HL-60/S4 (cell line): Measurements from ENCODE around the gene TMEM94.
"Not testable (repeated sequence)": the region's sequence is repeated elsewhere in the genome, so short reads cannot be mapped to it uniquely, and the experiment has no call there.

Experiments
- in situ Hi-C: fragments of 300-500 bp; cut with MboI; formaldehyde crosslinking; loops from 2 replicates; pipeline ENCODE4 v1.14.3; 2022; ENCODE audit warnings: low sequenced_read_pairs

The TMEM94 gene

GRCh38 chr17:75456417-75457046 is at the start of gene TMEM94:
TMEM94 (plus strand) TSS chr17:75456635; CDS start chr17:75471906, 15,271 bp downstream.
- in situ Hi-C loops, result no loop called here

- in situ Hi-C loops, result no loop called here
These were observed 48.6 kb upstream of the TMEM94 start for GRCh38 chr17:75407655-75408352.

DNA sequence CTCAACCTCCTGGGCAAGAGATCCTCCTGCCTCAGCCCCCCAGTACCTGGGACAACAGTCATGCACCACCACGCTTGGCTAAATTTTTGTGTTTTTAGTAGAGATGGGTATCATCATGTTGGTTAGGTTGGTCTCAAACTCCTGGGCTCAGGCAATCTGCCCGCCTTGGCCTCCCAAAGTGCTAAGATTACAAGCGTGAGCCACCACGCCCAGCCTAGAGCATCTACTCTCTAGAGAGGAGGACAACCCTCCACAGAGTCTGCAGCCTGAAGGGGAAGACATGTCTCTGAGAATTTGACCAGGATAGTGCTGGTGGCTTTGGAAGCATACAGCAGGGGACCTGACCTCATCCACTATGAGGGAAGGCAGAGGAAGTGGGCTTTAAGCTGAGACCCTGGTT is 46.3 kb upstream of the TMEM94 start:
- in situ Hi-C loops, result loop anchor here (5.0 kb wide), 2 partner anchors 88 to 118 kb away; no protein-coding TSS in a partner anchor

DNA sequence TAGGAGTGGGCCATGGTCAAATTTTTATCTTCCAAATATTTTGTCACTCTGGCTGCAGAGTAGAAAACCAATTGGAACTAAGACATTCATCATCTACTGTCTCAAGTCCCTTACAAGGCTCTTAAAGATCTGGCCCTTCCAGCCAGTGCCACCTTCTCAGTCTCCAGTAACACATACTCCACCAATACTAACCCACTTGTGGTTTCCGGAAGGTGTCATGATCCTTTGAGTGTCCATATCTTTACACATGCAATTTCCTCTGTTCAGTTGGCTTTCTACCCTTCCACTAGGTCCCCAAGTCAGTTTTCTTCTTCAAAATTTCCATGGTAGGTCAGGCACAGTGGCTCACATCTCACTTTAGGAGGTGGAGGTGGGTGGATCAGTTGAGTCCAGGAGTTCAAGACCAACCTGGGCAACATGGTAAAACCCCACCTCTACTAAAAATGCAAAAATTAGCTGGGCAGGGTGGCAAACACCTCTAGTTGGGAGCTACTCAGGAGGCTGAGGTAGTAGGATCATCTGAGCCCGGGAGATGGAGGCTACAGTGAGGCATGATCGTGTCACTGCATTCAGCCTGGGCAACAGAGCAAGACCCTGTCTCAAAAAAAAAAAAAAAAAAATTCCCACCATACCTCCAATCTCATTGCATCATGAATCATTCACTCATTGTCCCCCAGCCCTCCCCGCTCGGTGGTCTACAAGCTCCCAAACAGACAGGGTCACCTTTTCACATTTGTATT is 44.9 kb upstream of the TMEM94 start:
- in situ Hi-C loops, result loop anchor here (5.0 kb wide), 2 partner anchors 89 to 119 kb away; no protein-coding TSS in a partner anchor

- in situ Hi-C loops, result loop anchor here (5.0 kb wide), 2 partner anchors 90 to 120 kb away; no protein-coding TSS in a partner anchor
These were observed 43.7 kb upstream of the TMEM94 start for GRCh38 chr17:75412455-75413317.

DNA sequence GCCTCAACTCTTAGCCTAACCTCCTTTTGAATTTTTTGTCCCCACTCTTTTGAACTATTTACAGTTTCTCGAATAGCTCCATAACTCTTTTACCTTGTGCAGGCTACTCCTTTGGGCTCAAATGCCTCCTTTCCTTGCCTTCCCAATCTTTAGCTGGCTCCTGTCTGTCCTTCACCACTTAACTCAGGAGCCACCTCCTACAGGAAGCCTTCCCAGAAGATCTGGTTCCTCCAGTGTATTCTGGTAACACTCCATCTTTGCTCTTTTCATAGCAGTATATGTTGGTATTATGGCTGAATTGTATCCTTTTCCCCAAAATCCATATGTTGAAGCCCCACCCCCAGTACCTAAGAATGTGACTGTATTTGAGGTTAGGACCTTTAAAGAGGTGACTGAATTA is 41.9 kb upstream of the TMEM94 start:
- in situ Hi-C loops, result loop anchor here (5.0 kb wide), 2 partner anchors 92 to 122 kb away; no protein-coding TSS in a partner anchor

DNA sequence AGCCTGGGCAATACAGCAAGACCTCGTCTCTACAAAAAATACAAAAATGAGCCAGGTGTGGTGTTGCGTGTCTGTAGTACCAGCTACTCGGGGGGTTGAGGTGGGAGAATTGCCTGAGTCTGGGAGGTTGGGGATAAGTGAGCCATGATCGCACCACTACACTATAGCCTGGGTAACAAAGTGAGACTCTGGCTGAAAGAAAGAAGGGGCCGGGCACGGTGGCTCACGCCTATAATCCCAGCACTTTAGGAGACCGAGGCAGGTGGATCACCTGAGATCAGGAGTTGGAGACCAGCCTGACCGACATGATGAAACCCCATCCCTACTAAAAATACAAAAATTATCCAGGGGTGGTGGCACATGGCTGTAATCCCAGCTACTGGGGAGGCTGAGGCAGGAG is 40.4 kb upstream of the TMEM94 start:
- in situ Hi-C loops, result no loop called here

- in situ Hi-C loops, result no loop called here
These were observed 39.3 kb upstream of the TMEM94 start for GRCh38 chr17:75417054-75417580.

- in situ Hi-C loops, result no loop called here
These were observed 37.9 kb upstream of the TMEM94 start for GRCh38 chr17:75418531-75418930.

- in situ Hi-C loops, result loop anchor here (10.0 kb wide), 1 partner anchor 316 kb away; no protein-coding TSS in a partner anchor
These were observed 27.6 kb upstream of the TMEM94 start for GRCh38 chr17:75428543-75429469.

DNA sequence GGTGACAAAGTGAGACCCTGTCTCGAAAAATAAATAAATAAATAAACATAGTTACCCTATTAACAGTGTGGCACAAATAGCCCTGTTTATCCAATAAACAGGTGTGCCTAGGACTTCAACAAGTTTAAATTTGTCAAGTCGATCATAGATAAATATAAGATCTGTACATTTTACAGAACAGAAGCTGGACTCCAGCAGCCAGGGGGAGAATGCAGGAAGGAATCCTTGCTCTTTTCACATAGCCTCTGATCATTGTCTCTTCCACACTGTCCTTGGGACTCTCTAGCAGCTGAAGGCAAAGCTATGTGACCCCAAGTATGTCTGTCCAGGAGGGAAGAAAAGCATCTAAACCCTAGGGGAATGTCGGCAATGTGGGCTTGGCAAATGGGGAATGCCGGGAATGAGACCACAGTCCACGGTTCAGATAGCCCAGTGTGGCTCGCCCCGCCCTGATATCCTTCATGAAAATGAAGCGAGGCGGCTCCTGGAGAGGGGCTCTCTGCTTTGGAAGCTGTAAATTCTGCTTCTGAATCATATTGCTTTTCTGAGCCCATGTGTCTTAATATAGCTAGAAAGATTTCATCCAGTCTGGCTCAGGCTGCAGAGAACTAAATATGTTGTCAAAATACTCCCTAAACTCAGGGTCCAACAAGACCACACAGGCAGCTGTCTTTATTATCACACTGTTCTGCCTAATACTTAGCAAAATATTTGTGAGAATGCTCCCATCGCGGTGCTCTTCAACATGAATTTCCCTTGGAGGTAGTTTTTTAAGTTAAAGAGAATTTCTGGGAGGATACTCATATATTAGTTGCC is 26.1 kb upstream of the TMEM94 start:
- in situ Hi-C loops, result no loop called here

DNA sequence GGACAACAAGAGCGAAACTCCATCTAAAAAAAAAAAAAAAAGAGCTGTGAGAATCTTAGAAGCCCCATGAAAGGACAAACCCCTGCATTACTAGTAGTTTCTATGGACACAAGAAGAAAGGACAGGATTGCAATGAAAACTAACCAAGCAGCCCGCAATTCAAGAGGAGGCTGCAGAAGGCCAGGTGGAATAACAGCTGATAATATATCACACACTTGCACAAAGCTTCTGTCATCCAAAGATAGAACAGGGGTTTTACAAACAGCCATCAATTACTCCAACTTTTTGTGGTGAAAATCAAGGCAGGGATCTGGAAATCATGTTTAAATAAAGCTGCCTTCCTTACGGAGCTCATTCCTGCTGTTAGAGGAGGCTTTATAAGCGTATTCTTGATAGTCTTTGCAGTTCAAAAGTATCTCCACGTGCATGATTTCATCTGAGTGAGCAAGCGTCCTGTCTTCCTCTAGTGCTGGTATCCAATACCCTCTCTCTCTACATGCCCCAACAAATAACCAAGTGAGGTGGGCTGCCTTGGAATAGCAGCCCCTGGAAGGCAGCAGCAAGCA is 23.1 kb upstream of the TMEM94 start:
- in situ Hi-C loops, result no loop called here

DNA sequence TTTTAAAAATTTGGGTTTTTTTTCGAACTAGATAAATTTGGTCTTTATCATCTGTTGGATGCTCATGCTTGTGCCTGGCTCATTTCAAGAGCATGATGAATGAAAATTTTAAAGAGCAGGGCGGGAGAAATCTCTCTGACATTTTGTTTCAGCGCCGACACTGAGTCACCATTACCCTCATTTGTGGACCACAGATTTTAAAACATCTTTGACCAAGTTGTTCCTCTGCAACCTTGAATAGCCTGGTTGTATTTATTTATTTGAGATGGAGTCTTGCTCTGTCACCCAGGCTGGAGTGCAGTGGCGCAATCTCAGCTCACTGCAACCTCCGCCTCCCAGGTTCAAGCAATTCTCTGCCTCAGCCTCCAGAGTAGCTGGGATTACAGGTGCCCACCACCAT is 22.0 kb upstream of the TMEM94 start:
- in situ Hi-C loops, result not testable (repeated sequence)

DNA sequence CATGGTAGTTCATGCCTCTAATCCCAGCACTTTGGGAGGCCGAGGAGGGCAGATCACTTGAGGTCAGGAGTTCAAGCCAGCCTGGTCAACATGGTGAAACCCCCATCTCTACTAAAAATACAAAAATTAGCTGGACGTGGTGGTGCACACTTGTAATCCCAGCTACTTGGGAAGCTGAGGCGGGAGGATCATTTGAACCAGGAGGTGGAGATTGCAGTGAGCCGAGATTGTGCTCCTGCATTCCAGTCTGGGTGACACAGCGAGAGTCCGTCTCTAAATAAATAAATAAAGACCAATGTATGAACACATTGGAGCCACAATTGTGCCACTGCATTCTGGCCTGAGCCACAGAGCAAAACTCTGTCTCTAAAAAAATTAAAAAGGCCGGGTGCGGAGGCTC is 19.0 kb upstream of the TMEM94 start:
- in situ Hi-C loops, result not testable (repeated sequence)

DNA sequence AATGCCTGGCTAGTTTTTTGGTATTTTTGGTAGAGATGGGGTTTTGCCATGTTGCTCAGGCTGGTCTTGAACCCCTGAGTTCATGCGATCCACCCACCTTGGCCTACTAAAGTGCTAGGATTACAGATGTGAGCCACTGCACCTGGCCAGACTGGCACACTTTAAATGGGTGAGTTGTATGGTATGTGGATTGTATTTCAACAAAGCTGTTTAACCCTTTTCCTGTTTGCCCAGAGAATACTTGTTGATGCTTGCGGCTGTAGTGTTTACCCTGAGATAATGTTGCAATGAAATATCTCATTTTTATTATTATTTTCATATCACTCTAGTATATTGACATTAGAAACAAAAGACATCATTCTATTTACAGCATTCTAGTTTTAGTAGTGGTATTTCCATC is 17.1 kb upstream of the TMEM94 start:
- in situ Hi-C loops, result no loop called here

GRCh38 chr17:75440738-75441448 is 15.5 kb upstream of the TMEM94 start:
- in situ Hi-C loops, result no loop called here
